MM.1S (cell line): ENCODE results near the gene CYP2R1.

Experiments
- DNase-seq: peaks from one replicate; pipeline ENCODE4 v3.0.0-alpha.2; 2015
- H2AFZ ChIP-seq: fragments of 300-600 bp; sonication (generic); 2 replicates; pipeline ENCODE4 v1.6.0; 2016; ENCODE audit warnings: antibody characterized with exemption, low read length
- H3F3A ChIP-seq: fragments of 300-600 bp; sonication (generic); 2 replicates; pipeline ENCODE4 v1.6.1; 2016; ENCODE audit warnings: mild to moderate bottlenecking, antibody characterized with exemption, low read length, moderate library complexity, mixed read lengths; ENCODE audit not compliant: insufficient read depth
- H3K27ac ChIP-seq: fragments of 300-600 bp; sonication (generic); 2 replicates; pipeline ENCODE4 v1.5.1; 2016; ENCODE audit warnings: mild to moderate bottlenecking, low read length
- H3K27me3 ChIP-seq: fragments of 300-600 bp; sonication (generic); replicated peaks from 2 replicates; pipeline ENCODE4 v1.6.0; 2016; ENCODE audit warnings: low read length; ENCODE audit not compliant: insufficient read depth
- H3K36me3 ChIP-seq: fragments of 300-600 bp; sonication (generic); replicated peaks from 2 replicates; pipeline ENCODE4 v1.6.1; 2016; ENCODE audit warnings: mild to moderate bottlenecking, low read length, mixed read lengths; ENCODE audit not compliant: insufficient read depth
- H3K4me1 ChIP-seq: fragments of 300-600 bp; sonication (generic); 2 replicates; pipeline ENCODE4 v1.6.1; 2016; ENCODE audit warnings: low read length, mixed read lengths
- H3K4me2 ChIP-seq: fragments of 300-600 bp; sonication (generic); 2 replicates; pipeline ENCODE4 v1.6.0; 2016; ENCODE audit warnings: low read depth, low read length
- H3K4me3 ChIP-seq: fragments of 300-600 bp; sonication (generic); 2 replicates; pipeline ENCODE4 v1.5.1; 2016; ENCODE audit warnings: low read length, mixed read lengths
- H3K79me2 ChIP-seq: fragments of 300-600 bp; sonication (generic); 2 replicates; pipeline ENCODE4 v1.6.1; 2016; ENCODE audit warnings: mixed run types, low read length, mixed read lengths
- H3K9ac ChIP-seq: fragments of 300-600 bp; sonication (generic); 2 replicates; pipeline ENCODE4 v1.6.1; 2016; ENCODE audit warnings: low read length, mixed read lengths
- H3K9me2 ChIP-seq: fragments of 300-600 bp; sonication (generic); replicated peaks from 2 replicates; pipeline ENCODE4 v1.6.1; 2016; ENCODE audit warnings: mild to moderate bottlenecking, low read length, mixed read lengths; ENCODE audit not compliant: insufficient read depth
- H3K9me3 ChIP-seq: fragments of 300-600 bp; sonication (generic); replicated peaks from 2 replicates; pipeline ENCODE4 v1.6.1; 2016; ENCODE audit warnings: mild to moderate bottlenecking, low read length, mixed read lengths; ENCODE audit not compliant: insufficient read depth
- H4K20me1 ChIP-seq: fragments of 300-600 bp; sonication (generic); 2 replicates; pipeline ENCODE4 v1.6.1; 2016; ENCODE audit warnings: mild to moderate bottlenecking, low read length, moderate library complexity, mixed read lengths; ENCODE audit not compliant: insufficient read depth
- CTCF ChIP-seq: fragments of 300-600 bp; sonication (generic); IDR thresholded peaks from 2 replicates; pipeline ENCODE4 v1.5.1; 2016; ENCODE audit warnings: antibody characterized with exemption, low read length, mixed read lengths
- EZH2 ChIP-seq: fragments of 300-600 bp; sonication (generic); optimal IDR thresholded peaks from 2 replicates; pipeline ENCODE3; 2017; ENCODE audit warnings: low read depth, mild to moderate bottlenecking, antibody characterized with exemption, low read length, mixed read lengths
- EZH2phosphoT487 ChIP-seq: fragments of 300-600 bp; sonication (generic); IDR thresholded peaks from 2 replicates; pipeline ENCODE4 v1.6.1; 2018; ENCODE audit warnings: antibody characterized with exemption, low read length

Gene CYP2R1

DNA sequence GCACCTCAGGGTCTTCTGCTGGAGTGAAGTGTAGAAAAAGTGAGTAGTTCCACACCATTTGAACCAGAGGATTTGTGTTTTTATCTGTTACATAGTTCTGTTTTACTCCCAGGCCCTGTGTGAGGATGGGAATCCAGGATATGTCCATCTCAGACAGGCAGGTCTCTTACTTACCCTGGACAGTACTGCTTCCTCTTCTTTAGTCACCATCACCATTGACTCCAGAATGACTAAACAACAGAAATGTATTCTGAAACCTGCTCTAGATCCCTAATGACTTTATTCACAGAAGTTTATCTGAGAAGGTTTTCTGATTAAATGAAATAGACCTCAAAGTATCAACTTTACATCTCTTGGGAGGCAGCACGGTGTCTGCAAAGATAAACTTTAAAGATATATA lies 33.6 kb downstream of the CYP2R1 start:
- no peak overlapping the region for H2AFZ ChIP-seq
- no peak overlapping the region for H3K9ac ChIP-seq
- TF ChIP-seq EZH2phosphoT487 (no peak), EZH2 (no peak)
- H3K4me3 ChIP-seq, result no peak overlapping the region
- no peaks in the 10 kb centered on the region for H3K36me3 ChIP-seq
- no peaks in the 10 kb centered on the region for H3K9me3 ChIP-seq
- H3K9me2 ChIP-seq, result no peaks in the 10 kb centered on the region
- H3K4me1 ChIP-seq, result no peaks in the 10 kb centered on the region
- no peak overlapping the region for H3K27ac ChIP-seq
- H3K27me3 ChIP-seq, result no peaks in the 10 kb centered on the region
- H4K20me1 ChIP-seq, result no peaks in the 10 kb centered on the region
- no peaks in the 10 kb centered on the region for H3K79me2 ChIP-seq
- no peak for DNase-seq
- no peak overlapping the region for H3K4me2 ChIP-seq
- H3F3A ChIP-seq, result no peaks in the 10 kb centered on the region

DNA sequence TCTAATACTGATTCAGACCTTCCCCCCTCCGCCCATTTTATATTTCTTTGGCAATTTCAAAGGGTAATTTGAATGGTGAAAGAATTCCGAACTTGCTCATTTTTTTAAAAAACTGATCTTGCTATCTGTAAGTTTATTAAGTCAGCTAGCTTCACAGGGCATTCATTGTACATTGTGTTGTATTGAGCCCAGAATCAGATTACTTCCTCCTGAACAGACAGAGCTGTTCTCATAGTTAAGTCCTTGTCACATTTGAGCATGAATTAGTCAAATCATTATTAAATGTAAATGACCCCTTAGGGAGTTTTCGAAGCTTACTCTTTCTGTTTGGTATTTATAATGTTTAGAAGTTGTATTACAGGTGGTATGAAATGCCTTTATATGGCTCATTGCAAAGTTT lies 34.4 kb downstream of the CYP2R1 start:
- DNase-seq, result no peak

DNA sequence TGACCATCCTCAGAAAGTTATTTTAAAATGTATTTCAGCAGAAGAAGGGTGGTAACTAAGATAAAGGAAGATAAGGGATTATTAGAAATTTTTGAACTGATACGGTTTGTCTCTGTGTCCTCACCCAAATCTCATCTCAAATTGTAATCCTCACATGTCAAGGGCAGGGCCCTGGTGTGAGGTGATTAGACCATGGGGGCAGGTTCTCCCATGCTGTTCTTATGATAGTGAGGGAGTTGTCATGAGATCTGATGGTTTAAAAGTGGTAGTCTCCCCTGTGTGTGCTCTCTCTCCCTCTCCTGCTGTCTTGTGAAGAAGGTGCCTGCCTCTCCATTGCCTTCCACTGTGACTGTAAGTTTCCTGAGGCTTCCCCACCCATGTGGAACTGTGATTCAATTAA lies 36.1 kb downstream of the CYP2R1 start:
- no peaks in the 10 kb centered on the region for H3K9me2 ChIP-seq
- TF ChIP-seq EZH2phosphoT487, result no peak
- TF ChIP-seq EZH2, result no peak
- TF ChIP-seq CTCF, result no peak

More for the DNA sequence above, 34.4 kb downstream of the CYP2R1 start:
- Histone ChIP-seq H3K9me3 (no peaks in the 10 kb centered on the region), H3K4me2 (no peak overlapping the region), H3K79me2 (no peaks in the 10 kb centered on the region), H3K36me3 (no peaks in the 10 kb centered on the region), H3K27me3 (no peaks in the 10 kb centered on the region), H3K4me3 (no peak overlapping the region), H2AFZ (no peak overlapping the region), H3K4me1 (no peaks in the 10 kb centered on the region), H3F3A (no peaks in the 10 kb centered on the region), H4K20me1 (no peaks in the 10 kb centered on the region), H3K9me2 (no peaks in the 10 kb centered on the region), H3K27ac (no peak overlapping the region), H3K9ac (no peak overlapping the region)
- TF ChIP-seq EZH2phosphoT487 (no peak), CTCF (no peak), EZH2 (no peak)

DNA sequence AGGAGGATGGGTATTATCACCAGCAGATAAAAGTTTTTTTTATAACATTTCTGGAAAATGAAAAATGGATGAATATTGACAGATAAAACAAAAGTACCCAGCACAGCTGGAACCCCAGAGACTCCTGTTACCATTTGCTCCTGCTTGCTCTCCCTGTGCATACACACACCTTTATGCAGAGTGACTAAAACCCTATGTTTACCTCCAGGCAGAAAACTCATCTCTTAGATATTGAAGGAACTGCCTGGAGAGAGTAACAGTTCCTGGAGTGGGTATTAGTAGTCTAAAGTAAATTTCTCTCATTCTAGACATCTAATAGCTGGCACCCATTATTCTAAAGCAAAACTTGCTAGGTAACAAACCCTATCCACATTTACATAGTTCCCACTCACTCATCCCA lies 38.0 kb downstream of the CYP2R1 start:
- DNase-seq, result no peak
- Histone ChIP-seq H4K20me1 (no peaks in the 10 kb centered on the region), H3K4me3 (no peak overlapping the region), H3K9me2 (no peaks in the 10 kb centered on the region), H3K79me2 (no peaks in the 10 kb centered on the region), H3K27ac (no peak overlapping the region), H3K4me1 (no peaks in the 10 kb centered on the region), H3K9ac (no peak overlapping the region), H3F3A (no peaks in the 10 kb centered on the region), H3K9me3 (no peaks in the 10 kb centered on the region), H3K4me2 (no peak overlapping the region), H3K36me3 (no peaks in the 10 kb centered on the region), H3K27me3 (no peaks in the 10 kb centered on the region), H2AFZ (no peak overlapping the region)
- no peak for TF ChIP-seq CTCF
- no peak for TF ChIP-seq EZH2
- TF ChIP-seq EZH2phosphoT487, result no peak

More for the DNA sequence above, 36.1 kb downstream of the CYP2R1 start:
- Histone ChIP-seq H3F3A (no peaks in the 10 kb centered on the region), H3K27ac (no peak overlapping the region), H2AFZ (no peak overlapping the region), H3K79me2 (no peaks in the 10 kb centered on the region), H3K4me2 (no peak overlapping the region), H3K9me3 (no peaks in the 10 kb centered on the region), H4K20me1 (no peaks in the 10 kb centered on the region), H3K27me3 (no peaks in the 10 kb centered on the region), H3K4me3 (no peak overlapping the region), H3K4me1 (no peaks in the 10 kb centered on the region), H3K9ac (no peak overlapping the region), H3K36me3 (no peaks in the 10 kb centered on the region)
- no peak for DNase-seq
